GM12878 (cell line): Measurements from ENCODE around the gene BEND4. TPM values are rescaled to one million over a fixed set of nuclear protein-coding genes. Genes with fewer than 3 reads are reported as not detected.

ENCODE experiments used
- ATAC-seq: fragments of 200-7000 bp; cut with Tn5 transposase; 3 replicates; pipeline ENCODE4 v1.9.1; 2020; ENCODE audit warnings: mild to moderate bottlenecking, moderate library complexity
- BruUV-seq: library from RNA; stranded (reverse); fragments of 400-500 nt; replicated peaks from 2 replicates; lab custom pipeline; 2021; lab: Mats Ljungman, UMichigan
- CTCF ChIA-PET: fragments of 300-600 bp; sonication (Branson Sonifier 250); formaldehyde crosslinking; extraction: SDS; loops from one replicate; lab custom pipeline; 2021; ENCODE audit warnings: inconsistent platforms; lab: Yijun Ruan, JAX
- POLR2A ChIA-PET: fragments of 350-600 bp; formaldehyde crosslinking; extraction: SDS; loops from one replicate; lab custom pipeline; 2021; ENCODE audit warnings: inconsistent platforms; lab: Charles Lee
- RAD21 ChIA-PET: fragments of 300-600 bp; sonication (Branson Sonifier 250); formaldehyde crosslinking; loops from one replicate; lab custom pipeline; 2023; ENCODE audit warnings: antibody characterized with exemption; ENCODE audit not compliant: unreplicated experiment; lab: Charles Lee
- SMC1A ChIA-PET: fragments of 300-600 bp; sonication (Branson Sonifier 250); formaldehyde crosslinking; loops from one replicate; lab custom pipeline; 2023; ENCODE audit not compliant: unreplicated experiment, uncharacterized antibody; lab: Charles Lee
- DNase-seq: peaks from one replicate; pipeline ENCODE4 v3.0.0-alpha.2; 2011; ENCODE audit warnings: low read depth, low spot score
- FAIRE-seq: peaks from 3 replicates; lab custom pipeline; 2011; peaks lifted over from hg19 to GRCh38; lab: Jason Lieb, UNC
- H2AFZ ChIP-seq: 2 replicates; pipeline ENCODE4 v1.6.0; 2011; ENCODE audit warnings: low read depth, low read length, control low read depth; ENCODE audit not compliant: control insufficient read depth
- H3K27ac ChIP-seq: 2 replicates; pipeline ENCODE4 v1.5.1; 2011; ENCODE audit warnings: control low read depth; ENCODE audit not compliant: control insufficient read depth, insufficient read depth
- H3K27me3 ChIP-seq, 2 experiments: replicated peaks in 1 of 2; 2 replicates each; pipeline versions ENCODE4 v1.6.0 to v1.6.1; 2011; ENCODE audit warnings: low read length in 1 of 2; ENCODE audit not compliant: control insufficient read depth in 2 of 2, insufficient read depth in 2 of 2
- H3K36me3 ChIP-seq, 2 experiments: 2 replicates each; pipeline ENCODE4 v1.5.1; 2011; ENCODE audit warnings: low read length in 1 of 2; ENCODE audit not compliant: control insufficient read depth in 2 of 2, insufficient read depth in 2 of 2
- H3K4me1 ChIP-seq: 2 replicates; pipeline ENCODE4 v1.6.1; 2011; ENCODE audit warnings: mild to moderate bottlenecking, low read length, moderate library complexity, mixed read lengths; ENCODE audit not compliant: control insufficient read depth, insufficient read depth
- H3K4me2 ChIP-seq: 2 replicates; pipeline ENCODE4 v1.6.0; 2011; ENCODE audit warnings: control low read depth; ENCODE audit not compliant: control insufficient read depth, insufficient read depth
- H3K4me3 ChIP-seq: fragments of 200-600 bp; sonication (generic); 2 replicates; pipeline ENCODE4 v1.5.1; 2016
- H3K79me2 ChIP-seq: 2 replicates; pipeline ENCODE4 v1.6.0; 2011; ENCODE audit warnings: low read length; ENCODE audit not compliant: control insufficient read depth, insufficient read depth
- H3K9ac ChIP-seq: 2 replicates; pipeline ENCODE4 v1.8.0; 2011; ENCODE audit warnings: low read length, control low read depth, mixed read lengths; ENCODE audit not compliant: control insufficient read depth, insufficient read depth
- H3K9me3 ChIP-seq: replicated peaks from 3 replicates; pipeline ENCODE4 v1.5.1; 2011; ENCODE audit warnings: mild to moderate bottlenecking, low read length; ENCODE audit not compliant: control insufficient read depth, insufficient read depth
- H4K20me1 ChIP-seq: 2 replicates; pipeline ENCODE4 v1.6.0; 2011; ENCODE audit not compliant: control insufficient read depth, insufficient read depth
- BCL11A ChIP-seq: IDR thresholded peaks from 2 replicates; pipeline ENCODE4 v1.6.1; 2011; ENCODE audit warnings: low read depth, low read length
- EGR1 ChIP-seq, 2 experiments: IDR thresholded peaks; 1 replicate in 1 of 2; 2 replicates in 1 of 2; pipeline ENCODE4 v1.6.1; 2011 to 2012; ENCODE audit warnings: low read depth in 2 of 2, low read length in 2 of 2, borderline replicate concordance in 1 of 2, mild to moderate bottlenecking in 1 of 2, moderate library complexity in 1 of 2
- ELK1 ChIP-seq: IDR thresholded peaks from 2 replicates; pipeline ENCODE4 v1.6.1; 2012; ENCODE audit warnings: low read depth, low read length, improper control_type of control experiment
- ETV6 ChIP-seq, 2 experiments: fragments of 450-650 bp in 1 of 2; IDR thresholded peaks in 1 of 2; conservative IDR thresholded peaks in 1 of 2; 2 replicates each; pipeline ENCODE4 v1.6.1; 2014; ENCODE audit warnings: antibody characterized with exemption in 1 of 2, borderline replicate concordance in 1 of 2, low read depth in 1 of 2, mild to moderate bottlenecking in 1 of 2, moderate library complexity in 1 of 2
- GATAD2B ChIP-seq: fragments of 450-650 bp; conservative IDR thresholded peaks from 2 replicates; pipeline ENCODE4 v1.6.1; 2017; ENCODE audit warnings: low read depth, mild to moderate bottlenecking, moderate library complexity
- NFYB ChIP-seq: IDR thresholded peaks from 2 replicates; pipeline ENCODE4 v1.6.1; 2011; ENCODE audit warnings: low read depth, mild to moderate bottlenecking, low read length, improper control_type of control experiment, moderate library complexity; ENCODE audit not compliant: insufficient read depth
- PBX3 ChIP-seq: IDR thresholded peaks from 2 replicates; pipeline ENCODE4 v1.6.1; 2011; ENCODE audit warnings: mild to moderate bottlenecking, low read depth, low read length, moderate library complexity; ENCODE audit not compliant: insufficient replicate concordance
- POLR2AphosphoS5 ChIP-seq: IDR thresholded peaks from 2 replicates; pipeline ENCODE4 v1.6.1; 2011; ENCODE audit warnings: mild to moderate bottlenecking, low read length, inconsistent platforms
- STAT1 ChIP-seq: fragments of 450-650 bp; conservative IDR thresholded peaks from 2 replicates; pipeline ENCODE4 v1.6.1; 2014; ENCODE audit warnings: antibody characterized with exemption, mild to moderate bottlenecking
- SUPT20H ChIP-seq: IDR thresholded peaks from 2 replicates; pipeline ENCODE4 v1.6.1; 2011; ENCODE audit warnings: low read depth, mild to moderate bottlenecking, low read length, moderate library complexity, borderline replicate concordance; ENCODE audit not compliant: control insufficient read depth
- SUZ12 ChIP-seq: fragments of 200-600 bp; sonication (generic); IDR thresholded peaks from one replicate; pipeline ENCODE4 v1.6.1; 2018; ENCODE audit warnings: antibody characterized with exemption, mild to moderate bottlenecking; ENCODE audit not compliant: unreplicated experiment
- TAF1 ChIP-seq: IDR thresholded peaks from 2 replicates; pipeline ENCODE4 v1.6.1; 2011; ENCODE audit warnings: mild to moderate bottlenecking, low read depth, low read length, borderline replicate concordance
- TCF3 ChIP-seq: IDR thresholded peaks from 2 replicates; pipeline ENCODE4 v1.6.1; 2012; ENCODE audit warnings: low read depth, mild to moderate bottlenecking, low read length, borderline replicate concordance; ENCODE audit not compliant: insufficient read depth
- YBX1 ChIP-seq: fragments of 450-650 bp; IDR thresholded peaks from 2 replicates; pipeline ENCODE4 v1.6.1; 2016; ENCODE audit warnings: antibody characterized with exemption
- ZNF24 ChIP-seq: fragments of 450-650 bp; IDR thresholded peaks from 2 replicates; pipeline ENCODE4 v1.6.1; 2017; ENCODE audit warnings: antibody characterized with exemption, mild to moderate bottlenecking
- WGBS: methylation state at CpG from one replicate; pipeline ENCODE4 v1.1.6; 2016; ENCODE audit warnings: low lambda C conversion rate; ENCODE audit not compliant: insufficient replicate concordance, insufficient coverage; ENCODE audit errors: missing lambda C conversion rate; 5-methylcytosine and 5-hydroxymethylcytosine counted together
- in situ Hi-C: fragments of 300-500 bp; cut with MboI; formaldehyde crosslinking; loops from 9 replicates; pipeline ENCODE4 v1.14.3; 2018; ENCODE audit warnings: mixed read lengths
- intact Hi-C: fragments of 100-400 bp; cut with micrococcal nuclease; formaldehyde crosslinking; loops from one replicate; pipeline ENCODE4 v1.14.2; 2022; ENCODE audit not compliant: unreplicated experiment
- polyA plus RNA-seq, 11 experiments: library from polyadenylated mRNA; depleted of rRNA in 4 of 11; unstranded in 6 of 11; stranded (reverse) in 5 of 11; fragments of >200 nt; fragmentation: Nextera tagmentation in 4 of 11; fragmentation: Illumina TruSeq in 1 of 11; extraction: Ambion mirVana in 4 of 11; extraction: Trizol in 1 of 11; gene quantifications; 1 replicate in 1 of 11; 2 replicates in 10 of 11; pipeline versions ENCODE4 v1.2.1 to v1.2.3, GENCODE V29; 2011 to 2016; ENCODE audit warnings: inconsistent platforms in 2 of 11, missing spikeins in 2 of 11, low read depth in 1 of 11
- total RNA-seq, 4 experiments: library from RNA; depleted of rRNA in 3 of 4; stranded (reverse); fragments of >200 nt in 3 of 4; fragmentation: Illumina TruSeq in 1 of 4; extraction: Trizol in 1 of 4; gene quantifications; 2 replicates each; pipeline versions ENCODE4 v1.2.1 to v1.2.3, GENCODE V29; 2013 to 2021
- TF ChIP-seq, protein P1 (sequence below): fragments of 450-650 bp; conservative IDR thresholded peaks from 2 replicates; pipeline ENCODE4 v1.6.1; 2017; ENCODE audit warnings: mild to moderate bottlenecking, moderate library complexity
- TF ChIP-seq, protein P2 (sequence below): fragments of 450-650 bp; IDR thresholded peaks from 2 replicates; pipeline ENCODE4 v1.6.1; 2017; ENCODE audit warnings: antibody characterized with exemption, mild to moderate bottlenecking, moderate library complexity

Gene BEND4
- total and polyA plus RNA-seq, 10 of the 15 experiments (the other 5 are each of a cell fraction or from before 2014, with no cell fraction given) = under 0.01 to 0.15 (median 0.04) TPM; not detected in 1

GRCh38 chr4:42149004-42149403 lies 3.5 kb downstream of the BEND4 start:
- SMC1A ChIA-PET = interaction anchor here (0.6 kb wide), 1 partner anchor 998 kb away, joined by 3 read pairs; no protein-coding TSS in a partner anchor
- Histone ChIP-seq H3K4me2 (no peak overlapping the region), H3K9ac (no peak overlapping the region), H3K4me1 (peaks cover 5% of the 10 kb centered on the region), H3K79me2 (no peaks in the 10 kb centered on the region), H3K4me3 (no peak overlapping the region), H3K9me3 (no peaks in the 10 kb centered on the region; the same call in 2 of the 3 replicates), H3K27ac (no peak overlapping the region), H3K27me3 (peaks cover 11 to 39% of the 10 kb centered on the region in 2 experiments), H2AFZ (no peak overlapping the region), H4K20me1 (no peaks in the 10 kb centered on the region), H3K36me3 (no peaks in the 10 kb centered on the region)
- intact Hi-C loops = no loop called here
- FAIRE-seq (no peak), DNase-seq (no peak), ATAC-seq (no peak)
- CTCF ChIA-PET = no interaction called here
- in situ Hi-C loops = no loop called here
- 0% methylated on average over 7 of the region's 7 CpGs for WGBS
- no TSS peak for BruUV-seq
- RAD21 ChIA-PET = no interaction called here
- POLR2A ChIA-PET = no interaction called here
- TF ChIP-seq TCF3 = no peak
- no peak for TF ChIP-seq PBX3
- no peak for TF ChIP-seq SUPT20H
- no peak for TF ChIP-seq GATAD2B
- no peak for TF ChIP-seq ZNF24
- TF ChIP-seq POLR2AphosphoS5 = no peak
- TF ChIP-seq TAF1 = no peak
- no peak for TF ChIP-seq YBX1
- no peak for TF ChIP-seq ETV6 (conservative IDR thresholded peaks at IDR 0.05 in 1 of 2, IDR thresholded peaks at IDR 0.05 in 1 of 2; ENCODE audit: borderline replicate concordance in 1 of 2, low read depth in 1 of 2)
- TF ChIP-seq, protein P1, sequence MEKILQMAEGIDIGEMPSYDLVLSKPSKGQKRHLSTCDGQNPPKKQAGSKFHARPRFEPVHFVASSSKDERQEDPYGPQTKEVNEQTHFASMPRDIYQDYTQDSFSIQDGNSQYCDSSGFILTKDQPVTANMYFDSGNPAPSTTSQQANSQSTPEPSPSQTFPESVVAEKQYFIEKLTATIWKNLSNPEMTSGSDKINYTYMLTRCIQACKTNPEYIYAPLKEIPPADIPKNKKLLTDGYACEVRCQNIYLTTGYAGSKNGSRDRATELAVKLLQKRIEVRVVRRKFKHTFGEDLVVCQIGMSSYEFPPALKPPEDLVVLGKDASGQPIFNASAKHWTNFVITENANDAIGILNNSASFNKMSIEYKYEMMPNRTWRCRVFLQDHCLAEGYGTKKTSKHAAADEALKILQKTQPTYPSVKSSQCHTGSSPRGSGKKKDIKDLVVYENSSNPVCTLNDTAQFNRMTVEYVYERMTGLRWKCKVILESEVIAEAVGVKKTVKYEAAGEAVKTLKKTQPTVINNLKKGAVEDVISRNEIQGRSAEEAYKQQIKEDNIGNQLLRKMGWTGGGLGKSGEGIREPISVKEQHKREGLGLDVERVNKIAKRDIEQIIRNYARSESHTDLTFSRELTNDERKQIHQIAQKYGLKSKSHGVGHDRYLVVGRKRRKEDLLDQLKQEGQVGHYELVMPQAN = no peak
- no peak for TF ChIP-seq SUZ12
- TF ChIP-seq ELK1 = no peak
- no peak for TF ChIP-seq EGR1 (IDR thresholded peaks at IDR 0.05; ENCODE audit: borderline replicate concordance in 1 of 2, low read depth in 2 of 2, low read length in 2 of 2)
- no peak for TF ChIP-seq NFYB
- TF ChIP-seq STAT1 = no peak
- TF ChIP-seq, protein P2, sequence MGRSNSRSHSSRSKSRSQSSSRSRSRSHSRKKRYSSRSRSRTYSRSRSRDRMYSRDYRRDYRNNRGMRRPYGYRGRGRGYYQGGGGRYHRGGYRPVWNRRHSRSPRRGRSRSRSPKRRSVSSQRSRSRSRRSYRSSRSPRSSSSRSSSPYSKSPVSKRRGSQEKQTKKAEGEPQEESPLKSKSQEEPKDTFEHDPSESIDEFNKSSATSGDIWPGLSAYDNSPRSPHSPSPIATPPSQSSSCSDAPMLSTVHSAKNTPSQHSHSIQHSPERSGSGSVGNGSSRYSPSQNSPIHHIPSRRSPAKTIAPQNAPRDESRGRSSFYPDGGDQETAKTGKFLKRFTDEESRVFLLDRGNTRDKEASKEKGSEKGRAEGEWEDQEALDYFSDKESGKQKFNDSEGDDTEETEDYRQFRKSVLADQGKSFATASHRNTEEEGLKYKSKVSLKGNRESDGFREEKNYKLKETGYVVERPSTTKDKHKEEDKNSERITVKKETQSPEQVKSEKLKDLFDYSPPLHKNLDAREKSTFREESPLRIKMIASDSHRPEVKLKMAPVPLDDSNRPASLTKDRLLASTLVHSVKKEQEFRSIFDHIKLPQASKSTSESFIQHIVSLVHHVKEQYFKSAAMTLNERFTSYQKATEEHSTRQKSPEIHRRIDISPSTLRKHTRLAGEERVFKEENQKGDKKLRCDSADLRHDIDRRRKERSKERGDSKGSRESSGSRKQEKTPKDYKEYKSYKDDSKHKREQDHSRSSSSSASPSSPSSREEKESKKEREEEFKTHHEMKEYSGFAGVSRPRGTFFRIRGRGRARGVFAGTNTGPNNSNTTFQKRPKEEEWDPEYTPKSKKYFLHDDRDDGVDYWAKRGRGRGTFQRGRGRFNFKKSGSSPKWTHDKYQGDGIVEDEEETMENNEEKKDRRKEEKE = no peak
- TF ChIP-seq BCL11A = no peak
